ENCODE measurements around the gene COA1.
"Not testable (repeated sequence)": the region's sequence is repeated elsewhere in the genome, so short reads cannot be mapped to it uniquely, and the experiment has no call there.

The COA1 gene

DNA sequence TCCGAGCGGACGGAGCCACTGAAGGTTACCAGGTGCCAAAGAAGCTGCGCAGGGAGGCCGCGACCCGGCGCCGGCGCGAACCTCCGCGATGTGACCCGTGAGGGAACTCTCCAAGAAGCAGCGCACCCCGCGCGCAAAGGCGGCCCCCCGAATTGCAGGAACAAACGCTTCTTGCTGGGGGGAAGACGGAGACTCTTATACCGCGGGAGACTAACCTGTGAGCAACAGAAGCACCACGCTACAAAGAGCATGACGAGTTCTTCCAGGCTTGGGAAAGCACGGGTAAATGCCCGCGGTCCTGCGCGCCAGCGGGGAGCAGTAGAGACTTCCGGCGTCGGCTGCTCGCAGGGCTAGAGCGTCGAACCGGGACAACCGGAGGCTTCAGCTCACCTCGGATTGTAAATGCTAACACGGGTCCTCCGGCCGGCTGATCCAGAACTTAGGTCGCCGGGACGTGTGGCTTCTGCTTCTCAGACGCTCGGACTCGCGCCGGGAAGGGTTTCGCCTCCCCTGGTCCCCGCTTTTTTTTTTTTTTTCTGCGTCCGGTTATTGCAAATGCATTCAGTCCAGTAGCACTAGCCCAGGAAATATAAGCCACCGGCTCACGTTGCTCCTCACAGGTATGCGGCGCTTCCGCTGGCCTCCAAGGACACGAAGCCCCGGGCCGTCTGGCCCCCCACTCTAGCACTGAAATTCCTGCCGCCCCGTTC is at the start of gene COA1:
Gene COA1 (minus strand): TSS at position 310 of the 710 bp plus-strand sequence. CDS start 80,909 bp downstream, outside the sequence.
- ATAC-seq: peak; percentile 99
- no peak for TF ChIP-seq ZFP3 (CRISPR knock-in tag; IDR thresholded peaks at IDR 0.05)
- TF ChIP-seq ZNF8 (CRISPR knock-in tag; IDR thresholded peaks at IDR 0.05): 0 out of 2 replicates have a peak, but pooled peaks have one; percentile 28
- peak; percentile 30; the same call in 1 of the 2 replicates for TF ChIP-seq TSHZ2 (CRISPR knock-in tag; IDR thresholded peaks at IDR 0.05)
- TF ChIP-seq, protein P1, sequence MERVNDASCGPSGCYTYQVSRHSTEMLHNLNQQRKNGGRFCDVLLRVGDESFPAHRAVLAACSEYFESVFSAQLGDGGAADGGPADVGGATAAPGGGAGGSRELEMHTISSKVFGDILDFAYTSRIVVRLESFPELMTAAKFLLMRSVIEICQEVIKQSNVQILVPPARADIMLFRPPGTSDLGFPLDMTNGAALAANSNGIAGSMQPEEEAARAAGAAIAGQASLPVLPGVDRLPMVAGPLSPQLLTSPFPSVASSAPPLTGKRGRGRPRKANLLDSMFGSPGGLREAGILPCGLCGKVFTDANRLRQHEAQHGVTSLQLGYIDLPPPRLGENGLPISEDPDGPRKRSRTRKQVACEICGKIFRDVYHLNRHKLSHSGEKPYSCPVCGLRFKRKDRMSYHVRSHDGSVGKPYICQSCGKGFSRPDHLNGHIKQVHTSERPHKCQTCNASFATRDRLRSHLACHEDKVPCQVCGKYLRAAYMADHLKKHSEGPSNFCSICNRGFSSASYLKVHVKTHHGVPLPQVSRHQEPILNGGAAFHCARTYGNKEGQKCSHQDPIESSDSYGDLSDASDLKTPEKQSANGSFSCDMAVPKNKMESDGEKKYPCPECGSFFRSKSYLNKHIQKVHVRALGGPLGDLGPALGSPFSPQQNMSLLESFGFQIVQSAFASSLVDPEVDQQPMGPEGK (CRISPR knock-in tag; IDR thresholded peaks at IDR 0.05; ENCODE audit: borderline replicate concordance): no peak

DNA sequence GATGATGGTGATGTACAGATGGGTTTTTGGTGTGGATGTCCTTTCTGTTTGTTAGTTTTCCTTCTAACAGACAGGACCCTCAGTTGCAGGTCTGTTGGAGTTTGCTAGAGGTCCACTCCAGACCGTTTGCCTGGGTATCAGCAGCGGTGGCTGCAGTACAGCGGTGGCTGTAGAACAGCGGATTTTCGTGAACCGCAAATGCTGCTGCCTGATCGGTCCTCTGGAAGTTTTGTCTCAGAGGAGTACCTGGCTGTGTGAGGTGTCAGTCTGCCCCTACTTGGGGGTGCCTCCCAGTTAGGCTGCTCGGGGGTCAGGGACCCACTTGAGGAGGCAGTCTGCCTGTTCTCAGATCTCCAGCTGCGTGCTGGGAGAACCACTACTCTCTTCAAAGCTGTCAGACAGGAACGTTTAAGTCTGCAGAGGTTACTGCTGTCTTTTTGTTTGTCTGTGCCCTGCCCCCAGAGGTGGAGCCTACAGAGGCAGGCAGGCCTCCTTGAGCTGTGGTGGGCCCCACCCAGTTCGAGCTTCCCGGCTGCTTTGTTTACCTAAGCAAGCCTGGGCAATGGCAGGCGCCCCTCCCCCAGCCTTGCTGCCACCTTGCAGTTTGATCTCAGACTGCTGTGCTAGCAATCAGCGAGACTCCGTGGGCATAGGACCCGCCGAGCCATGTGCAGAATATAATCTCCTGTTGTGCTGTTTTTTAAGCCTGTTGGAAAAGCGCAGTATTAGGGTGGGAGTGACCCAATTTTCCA is 49.1 kb upstream of the COA1 start:
- not testable (repeated sequence) for ATAC-seq

DNA sequence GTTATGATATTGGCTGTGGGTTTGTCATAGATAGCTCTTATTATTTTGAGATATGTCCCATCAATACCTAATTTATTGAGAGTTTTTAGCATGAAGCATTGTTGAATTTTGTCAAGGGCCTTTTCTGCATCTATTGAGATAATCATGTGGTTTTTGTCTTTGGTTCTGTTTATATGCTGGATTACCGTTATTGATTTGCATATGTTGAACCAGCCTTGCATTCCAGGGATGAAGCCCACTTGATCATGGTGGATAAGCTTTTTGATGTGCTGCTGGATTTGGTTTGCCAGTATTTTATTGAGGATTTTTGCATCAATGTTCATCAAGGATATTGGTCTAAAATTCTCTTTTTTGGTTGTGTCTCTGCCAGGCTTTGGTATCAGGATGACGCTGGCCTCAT is 45.9 kb upstream of the COA1 start:
- not testable (repeated sequence) for ATAC-seq

DNA sequence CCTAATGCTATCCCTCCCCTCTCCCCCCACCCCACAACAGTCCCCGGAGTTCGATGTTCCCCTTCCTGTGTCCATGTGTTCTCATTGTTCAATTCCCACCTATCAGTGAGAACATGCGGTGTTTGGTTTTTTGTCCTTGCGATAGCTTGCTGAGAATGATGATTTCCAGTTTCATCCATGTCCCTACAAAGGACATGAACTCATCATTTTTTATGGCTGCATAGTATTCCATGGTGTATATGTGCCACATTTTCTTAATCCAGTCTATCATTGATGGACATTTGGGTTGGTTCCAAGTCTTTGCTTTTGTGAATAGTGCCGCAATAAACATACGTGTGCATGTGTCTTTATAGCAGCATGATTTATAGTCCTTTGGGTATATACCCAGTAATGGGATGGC is 43.9 kb upstream of the COA1 start:
- ATAC-seq: not testable (repeated sequence)

DNA sequence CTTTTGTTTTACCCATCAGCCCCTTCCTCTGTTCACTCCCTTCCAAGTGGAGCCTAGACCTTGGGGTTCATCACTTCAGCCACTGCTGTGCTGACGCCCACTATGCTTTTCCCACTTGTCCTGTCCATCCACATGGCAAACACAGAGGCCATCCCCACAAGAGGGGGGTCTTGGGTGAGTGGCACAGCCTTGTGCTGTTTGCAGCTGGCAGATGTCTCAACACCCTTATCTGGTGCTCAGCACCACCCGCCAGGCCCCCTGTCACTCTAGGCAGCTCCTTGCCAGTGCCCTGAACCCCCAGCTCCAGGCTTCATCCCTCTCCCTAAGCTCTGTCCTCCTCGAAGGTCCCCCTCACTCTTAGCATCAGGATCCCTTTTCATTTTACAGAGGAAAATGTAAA is 42.2 kb upstream of the COA1 start:
- TF ChIP-seq RARB (CRISPR knock-in tag; IDR thresholded peaks at IDR 0.05) (no peak), TCF4 (CRISPR knock-in tag; IDR thresholded peaks at IDR 0.05; ENCODE audit: borderline replicate concordance) (no peak), GLIS3 (CRISPR knock-in tag; IDR thresholded peaks at IDR 0.05) (no peak), CSDC2 (CRISPR knock-in tag; IDR thresholded peaks at IDR 0.05) (no peak), ZNF70 (CRISPR knock-in tag; IDR thresholded peaks at IDR 0.05) (no peak), ZFP3 (CRISPR knock-in tag; IDR thresholded peaks at IDR 0.05) (no peak), CSRNP3 (CRISPR knock-in tag; IDR thresholded peaks at IDR 0.05) (no peak), ZFP30 (CRISPR knock-in tag; IDR thresholded peaks at IDR 0.05) (no peak), SNAI2 (CRISPR knock-in tag; IDR thresholded peaks at IDR 0.05) (no peak), OSR1 (CRISPR knock-in tag; IDR thresholded peaks at IDR 0.05) (no peak), ZNF565 (CRISPR knock-in tag; conservative IDR thresholded peaks at IDR 0.05; ENCODE audit: low read depth) (no peak)
- TF ChIP-seq, protein P1 (CRISPR knock-in tag; IDR thresholded peaks at IDR 0.05; ENCODE audit: borderline replicate concordance): no peak
- ATAC-seq: no peak

GRCh38 chr7:43771128-43771527 is 41.8 kb upstream of the COA1 start:
- ATAC-seq: no peak
- TF ChIP-seq TCF4 (CRISPR knock-in tag; IDR thresholded peaks at IDR 0.05; ENCODE audit: borderline replicate concordance): no peak
- no peak for TF ChIP-seq TOX (CRISPR knock-in tag; IDR thresholded peaks at IDR 0.05; ENCODE audit: borderline replicate concordance)
- no peak for TF ChIP-seq CSRNP3 (CRISPR knock-in tag; IDR thresholded peaks at IDR 0.05)
- no peak for TF ChIP-seq ZNF70 (CRISPR knock-in tag; IDR thresholded peaks at IDR 0.05)
- TF ChIP-seq, protein P1 (CRISPR knock-in tag; IDR thresholded peaks at IDR 0.05; ENCODE audit: borderline replicate concordance): no peak
- no peak for TF ChIP-seq GLIS3 (CRISPR knock-in tag; IDR thresholded peaks at IDR 0.05)
- TF ChIP-seq, protein P2, sequence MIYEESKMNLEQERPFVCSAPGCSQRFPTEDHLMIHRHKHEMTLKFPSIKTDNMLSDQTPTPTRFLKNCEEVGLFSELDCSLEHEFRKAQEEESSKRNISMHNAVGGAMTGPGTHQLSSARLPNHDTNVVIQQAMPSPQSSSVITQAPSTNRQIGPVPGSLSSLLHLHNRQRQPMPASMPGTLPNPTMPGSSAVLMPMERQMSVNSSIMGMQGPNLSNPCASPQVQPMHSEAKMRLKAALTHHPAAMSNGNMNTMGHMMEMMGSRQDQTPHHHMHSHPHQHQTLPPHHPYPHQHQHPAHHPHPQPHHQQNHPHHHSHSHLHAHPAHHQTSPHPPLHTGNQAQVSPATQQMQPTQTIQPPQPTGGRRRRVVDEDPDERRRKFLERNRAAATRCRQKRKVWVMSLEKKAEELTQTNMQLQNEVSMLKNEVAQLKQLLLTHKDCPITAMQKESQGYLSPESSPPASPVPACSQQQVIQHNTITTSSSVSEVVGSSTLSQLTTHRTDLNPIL (CRISPR knock-in tag; IDR thresholded peaks at IDR 0.05; ENCODE audit: low read depth): no peak
- TF ChIP-seq SNAI2 (CRISPR knock-in tag; IDR thresholded peaks at IDR 0.05): no peak

All from SK-N-SH treated with all-trans-retinoic acid at 6 μM for 48 hours (cell line).